Cerebellar cortex (tissue), 1 donor: ENCODE data around the gene OR6S1.
"Not testable (repeated sequence)": the region's sequence is repeated elsewhere in the genome, so short reads cannot be mapped to it uniquely, and the experiment has no call there.

Experiments used
- DNase-seq: peaks from one replicate; pipeline ENCODE4 v3.0.0-alpha.2; 2015; ENCODE audit warnings: low spot score

OR6S1 gene

DNA sequence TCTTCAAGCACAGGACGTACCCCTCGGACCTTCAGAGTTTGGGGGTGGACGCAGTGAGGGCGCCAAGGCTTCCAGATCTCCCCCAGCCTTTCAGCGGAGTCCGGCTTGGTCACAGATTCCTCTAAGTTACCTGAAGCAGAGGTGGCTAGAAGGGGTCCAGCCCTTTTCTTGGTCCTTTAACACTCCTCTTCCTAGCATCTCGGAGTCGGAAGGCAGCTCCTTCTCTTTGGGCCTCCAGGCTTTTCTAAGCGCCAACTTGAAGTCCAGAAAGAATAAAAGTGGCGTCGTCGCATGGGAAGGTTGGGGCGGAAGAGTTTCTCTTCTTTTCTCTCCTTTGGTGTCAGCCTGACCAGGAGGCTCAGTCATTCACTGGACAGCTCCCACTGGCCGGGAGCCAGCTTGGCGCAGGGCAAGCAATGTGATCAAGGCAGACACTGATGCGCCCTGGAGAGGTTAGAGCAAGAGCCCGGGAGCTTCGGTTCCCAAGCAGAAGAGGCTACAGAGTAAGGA lies 9.6 kb downstream of the OR6S1 start:
- peak; percentile 73 for DNase-seq

DNA sequence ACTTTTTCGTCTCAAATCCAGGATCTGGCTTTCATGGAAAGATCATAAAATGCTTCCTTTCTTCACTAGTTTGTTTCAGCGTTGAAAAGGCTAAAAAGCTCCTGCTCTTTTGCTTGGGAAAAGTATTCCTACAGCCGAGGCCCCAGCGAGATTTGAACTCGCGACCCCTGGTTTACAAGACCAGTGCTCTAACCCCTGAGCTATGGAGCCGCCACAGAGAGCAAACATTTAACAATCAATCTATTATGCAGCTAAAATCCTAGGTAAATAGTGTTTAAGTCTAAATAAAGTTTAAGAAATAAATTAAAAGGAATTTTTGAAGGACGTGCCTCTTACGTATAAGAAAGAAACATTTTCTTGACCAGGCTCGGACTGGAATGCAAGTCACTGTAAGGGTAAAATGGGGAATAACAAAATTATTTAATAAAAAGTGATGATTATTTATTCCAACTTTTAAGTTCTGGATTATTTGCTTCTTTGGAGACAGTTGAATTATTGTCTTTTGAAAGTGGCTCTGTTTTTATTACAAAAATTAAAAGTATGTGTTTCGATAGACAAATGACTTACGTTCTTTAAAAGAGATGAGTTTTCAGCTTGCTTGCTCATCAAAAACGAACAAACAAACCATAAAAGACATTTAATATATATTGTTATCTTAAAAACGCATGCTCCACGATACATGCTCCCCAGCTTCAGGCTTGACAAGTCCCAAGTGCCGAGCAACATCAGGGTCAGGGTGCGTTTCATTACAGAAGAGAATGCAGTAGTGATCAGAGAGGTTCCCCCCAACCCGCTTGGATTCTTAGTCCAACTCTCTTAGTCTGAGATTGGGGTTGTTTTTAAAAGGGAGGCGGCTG lies 10.2 kb downstream of the OR6S1 start:
- peak; percentile 70 for DNase-seq

DNA sequence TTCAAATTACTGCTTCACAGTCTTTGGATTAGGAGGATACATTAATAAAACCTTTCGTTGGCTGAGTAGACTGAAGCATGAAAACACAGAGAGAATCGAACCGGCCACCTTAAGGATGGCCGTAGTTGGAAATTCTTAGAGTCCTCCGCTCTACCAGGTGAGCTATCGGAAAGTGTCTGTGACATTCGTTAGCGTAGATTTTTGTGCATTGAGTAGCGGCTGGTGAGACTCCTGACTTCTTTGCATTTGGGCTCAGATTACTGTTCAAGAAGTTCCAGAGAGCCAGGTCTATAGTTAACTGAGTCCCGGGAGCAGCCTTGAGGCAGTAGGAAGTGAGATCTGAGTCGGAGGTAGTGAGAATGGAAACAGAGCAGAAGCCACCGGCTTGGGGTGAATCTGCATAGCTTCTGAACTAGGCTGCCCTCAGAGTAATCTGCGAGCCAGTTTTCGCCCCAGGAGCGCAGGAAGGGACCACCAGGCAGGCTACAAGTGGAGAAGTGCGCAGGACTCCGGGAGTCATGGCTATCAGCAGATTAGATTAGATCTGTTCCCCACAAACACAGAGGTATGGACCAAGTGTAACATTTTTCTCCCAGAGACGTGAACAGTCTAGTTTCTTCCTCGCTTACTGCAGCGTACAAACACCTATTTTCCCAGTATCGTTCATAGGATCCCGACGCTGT lies 11.0 kb downstream of the OR6S1 start:
- peak; percentile 82 for DNase-seq

DNA sequence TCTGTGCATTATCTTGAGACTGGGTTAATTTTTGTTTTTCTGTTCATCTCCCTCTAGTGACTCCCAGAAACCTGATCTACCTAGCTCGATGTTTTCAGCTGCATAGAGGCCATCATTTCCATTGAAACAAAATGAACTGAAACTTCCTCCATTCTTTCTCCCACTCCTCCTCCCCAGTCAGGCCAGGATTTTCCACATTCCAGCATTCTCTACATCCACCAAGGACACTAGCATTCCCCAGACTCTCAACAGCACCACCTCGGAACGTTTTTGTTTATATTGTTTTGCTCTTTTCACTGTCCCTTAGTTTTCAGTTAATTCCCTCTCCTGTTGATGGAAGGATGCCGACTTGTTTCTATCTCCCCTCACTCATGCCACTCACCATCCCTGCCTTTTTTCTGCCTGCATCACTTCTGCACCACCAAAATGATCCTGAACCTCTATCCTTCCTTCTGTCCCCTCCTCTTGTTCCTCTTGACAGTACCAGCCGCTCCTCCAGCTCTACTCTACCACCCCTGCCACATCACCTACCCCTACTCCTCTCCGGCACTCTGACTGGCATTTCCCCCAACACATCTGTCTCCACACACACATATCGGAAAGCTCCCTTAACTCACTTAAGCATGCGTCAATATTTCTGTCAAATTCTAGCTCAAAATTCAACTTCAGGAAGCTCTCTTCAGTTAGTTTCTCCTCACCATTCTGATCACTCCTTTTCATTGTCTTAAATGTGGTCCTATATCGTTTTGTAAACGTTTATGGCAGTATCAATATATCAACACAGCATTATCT lies 13.2 kb downstream of the OR6S1 start:
- DNase-seq = no peak

DNA sequence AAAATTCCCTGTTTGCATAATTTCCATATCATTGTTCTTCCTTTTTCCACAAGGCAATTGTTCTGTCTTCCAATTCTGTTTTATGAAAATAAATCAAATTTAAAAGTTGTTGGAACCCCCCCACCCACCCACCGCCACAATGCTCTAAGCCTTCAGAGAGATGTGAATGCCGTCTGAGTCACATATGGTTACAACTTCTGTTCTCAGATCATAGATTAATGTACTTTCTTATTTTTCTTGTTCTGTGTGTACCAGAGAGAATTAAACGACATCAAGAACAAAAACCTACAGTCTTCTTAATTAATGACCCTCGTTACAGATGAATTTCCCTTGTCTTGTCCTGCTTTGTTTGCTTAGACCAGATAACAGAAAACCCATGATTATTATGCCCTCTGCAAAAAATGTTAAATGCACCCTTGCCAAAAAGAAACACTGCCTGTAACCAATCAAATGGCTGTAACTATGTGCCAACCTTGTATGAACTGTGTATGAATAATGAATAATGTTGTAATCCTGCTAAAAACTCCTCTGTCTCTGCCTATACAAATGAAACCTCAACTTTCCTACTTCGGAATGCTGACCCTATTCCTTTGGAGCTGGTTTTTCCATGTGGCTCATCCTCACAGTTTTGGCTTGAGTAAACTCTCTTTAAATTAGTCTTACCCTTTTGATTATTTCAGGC lies 14.0 kb downstream of the OR6S1 start:
- DNase-seq = no peak

DNA sequence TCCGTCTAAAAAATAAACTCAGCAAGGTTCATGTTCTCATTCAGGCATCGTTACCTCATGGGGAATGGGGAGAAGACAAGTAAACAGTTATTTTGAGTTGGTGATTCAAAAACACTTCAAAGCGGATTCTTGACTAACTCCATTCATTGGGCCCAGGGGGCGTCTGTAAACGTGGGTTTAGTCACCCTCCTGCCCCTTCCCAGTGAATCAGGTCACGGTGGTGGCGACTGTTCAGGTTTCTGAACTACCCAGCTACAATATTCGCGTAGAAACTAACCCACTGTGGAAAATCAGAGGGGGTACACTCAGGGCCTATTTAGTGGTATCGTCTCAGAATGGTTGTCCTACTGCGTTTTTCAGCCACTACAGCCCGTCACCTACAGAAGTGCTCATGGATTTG lies 15.2 kb downstream of the OR6S1 start:
- DNase-seq = no peak

DNA sequence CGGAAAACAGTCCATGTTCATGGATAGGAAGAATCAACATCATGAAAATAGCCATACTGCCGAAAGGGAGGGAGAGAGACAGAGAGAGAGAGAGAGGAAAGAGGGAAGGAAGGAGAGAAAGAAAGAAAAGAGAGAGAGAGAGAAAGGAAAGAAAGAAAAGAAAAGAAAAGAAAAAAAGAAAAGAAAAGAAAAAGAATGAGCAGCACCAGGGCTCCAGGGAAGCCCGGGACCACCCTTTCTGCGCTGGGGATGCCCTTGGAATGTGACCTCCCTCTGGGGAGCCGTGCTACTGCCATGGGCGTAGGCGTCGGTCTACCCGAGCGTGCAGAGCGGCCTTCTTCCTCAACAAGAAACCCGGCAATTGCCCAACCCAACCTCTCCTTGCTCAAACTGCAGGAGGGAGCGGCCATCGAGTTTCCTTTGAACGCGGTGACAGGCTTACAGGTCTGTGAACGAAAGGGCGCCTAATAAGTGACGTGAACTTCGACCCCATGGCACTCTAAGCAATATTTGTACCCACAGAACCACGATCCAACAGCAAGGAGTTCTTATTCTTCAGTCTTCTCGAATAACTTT lies 16.9 kb downstream of the OR6S1 start:
- peak; percentile 53 for DNase-seq

DNA sequence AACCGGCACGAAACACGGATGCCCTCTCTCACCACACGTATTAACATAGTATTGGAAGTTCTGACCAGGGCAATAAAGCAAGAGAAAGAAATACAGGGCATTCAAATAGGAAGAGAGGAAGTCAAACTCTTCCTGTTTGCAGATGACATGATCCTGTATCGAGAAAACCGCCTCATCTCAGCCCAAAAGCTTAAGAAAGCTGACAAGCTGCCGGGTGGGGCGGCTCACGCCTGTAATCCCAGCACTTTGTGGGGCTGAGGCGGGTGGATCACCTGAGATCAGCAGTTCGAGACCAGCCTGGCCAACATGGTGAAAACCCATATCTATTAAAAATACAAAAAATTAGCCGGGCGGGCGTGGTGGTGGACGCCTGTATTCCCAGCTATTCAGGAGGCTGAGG lies 17.7 kb downstream of the OR6S1 start:
- no peak for DNase-seq

DNA sequence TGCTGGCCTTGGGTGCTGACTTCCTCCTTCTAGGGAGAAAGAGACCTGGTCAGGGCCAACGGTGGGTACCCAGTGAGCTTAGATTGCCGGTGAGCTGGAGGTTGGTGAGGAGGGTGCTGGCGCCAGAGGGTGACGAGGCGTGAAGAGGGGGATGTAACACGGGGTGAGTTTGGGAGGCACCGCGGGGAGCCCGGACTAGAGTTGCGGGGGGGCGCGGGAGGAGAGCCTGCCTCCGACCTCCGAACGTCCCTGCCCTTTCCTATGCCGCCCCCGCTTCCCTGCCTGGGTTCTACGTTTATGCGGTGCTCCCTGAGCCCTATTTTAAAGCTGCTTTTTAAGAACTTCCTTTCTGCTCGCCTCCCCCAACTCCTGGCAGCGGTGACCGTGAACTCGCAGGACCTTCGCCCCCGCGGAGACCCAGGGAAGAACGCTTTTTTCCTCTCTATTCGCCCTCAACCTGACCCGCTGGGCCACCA lies 18.6 kb downstream of the OR6S1 start:
- DNase-seq = no peak

DNA sequence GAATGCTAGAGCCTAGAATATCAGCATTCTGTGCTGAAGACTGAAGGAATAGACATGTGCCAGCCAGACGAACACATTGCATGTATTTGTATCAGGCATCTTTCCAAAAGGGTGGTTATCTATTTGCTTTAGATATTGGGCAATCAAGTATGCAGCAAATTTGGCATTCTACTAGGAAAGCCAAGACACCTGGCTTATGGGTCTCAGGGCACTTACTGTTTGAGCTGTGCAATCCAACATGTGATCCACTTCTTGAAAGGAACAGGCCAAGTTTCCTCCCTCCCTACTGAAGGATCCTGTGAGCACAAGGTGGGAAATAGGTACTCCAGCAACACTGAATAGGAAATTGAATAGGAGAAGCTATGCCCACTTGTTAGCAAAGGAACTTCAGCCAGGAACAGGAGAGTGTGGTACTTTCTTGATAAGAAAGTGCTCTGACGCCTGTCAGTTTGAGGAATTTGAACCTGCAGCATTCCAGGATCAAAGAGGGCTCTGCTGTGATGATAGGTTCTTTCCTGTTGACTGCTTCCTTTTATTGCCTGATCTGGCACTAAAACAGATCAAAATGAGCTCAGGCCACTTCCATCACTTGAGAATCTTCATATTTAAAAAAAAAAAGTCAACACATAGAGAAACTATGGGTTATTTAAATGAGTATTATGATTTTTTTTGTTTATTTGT lies 20.6 kb downstream of the OR6S1 start:
- DNase-seq = no peak

DNA sequence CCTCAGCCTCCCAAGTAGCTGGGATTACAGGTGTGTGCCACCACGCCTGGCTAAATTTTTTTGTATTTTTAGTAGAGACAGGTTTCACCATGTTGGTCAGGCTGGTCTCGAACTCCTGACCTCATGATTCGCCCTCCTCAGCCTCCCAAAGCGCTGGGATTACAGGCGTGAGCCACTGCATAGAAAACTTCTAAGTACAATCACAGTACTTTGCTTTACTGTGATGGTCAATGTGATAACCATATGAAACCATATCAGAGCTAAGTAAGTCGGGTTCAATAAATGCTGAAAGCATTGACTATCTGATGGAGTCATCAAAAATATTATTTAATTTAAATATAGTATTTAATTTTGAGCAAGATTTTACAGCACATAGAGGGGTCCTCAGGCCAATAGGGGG lies 21.8 kb downstream of the OR6S1 start:
- not testable (repeated sequence) for DNase-seq

DNA sequence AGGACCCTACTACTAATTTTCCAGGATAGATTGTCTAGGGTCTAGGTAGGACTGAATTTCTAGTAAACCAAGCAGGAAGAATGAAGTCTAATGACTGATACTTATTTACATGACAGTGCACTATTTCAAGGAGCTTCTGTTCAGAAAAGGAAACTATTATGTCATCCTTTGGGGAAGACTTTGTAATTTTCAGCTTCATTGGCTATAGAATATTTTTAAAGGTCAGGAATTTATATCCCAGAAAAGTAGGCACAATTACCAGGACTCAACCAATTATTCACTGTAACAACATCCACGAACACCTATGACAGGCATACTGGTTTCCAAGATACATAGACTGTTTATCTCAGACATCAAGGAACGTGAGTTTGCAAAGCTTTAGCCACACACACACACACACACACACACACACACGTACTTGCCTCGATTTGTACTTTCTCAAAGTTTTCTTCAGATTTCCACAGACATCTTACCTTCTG lies 23.2 kb downstream of the OR6S1 start:
- no peak for DNase-seq

DNA sequence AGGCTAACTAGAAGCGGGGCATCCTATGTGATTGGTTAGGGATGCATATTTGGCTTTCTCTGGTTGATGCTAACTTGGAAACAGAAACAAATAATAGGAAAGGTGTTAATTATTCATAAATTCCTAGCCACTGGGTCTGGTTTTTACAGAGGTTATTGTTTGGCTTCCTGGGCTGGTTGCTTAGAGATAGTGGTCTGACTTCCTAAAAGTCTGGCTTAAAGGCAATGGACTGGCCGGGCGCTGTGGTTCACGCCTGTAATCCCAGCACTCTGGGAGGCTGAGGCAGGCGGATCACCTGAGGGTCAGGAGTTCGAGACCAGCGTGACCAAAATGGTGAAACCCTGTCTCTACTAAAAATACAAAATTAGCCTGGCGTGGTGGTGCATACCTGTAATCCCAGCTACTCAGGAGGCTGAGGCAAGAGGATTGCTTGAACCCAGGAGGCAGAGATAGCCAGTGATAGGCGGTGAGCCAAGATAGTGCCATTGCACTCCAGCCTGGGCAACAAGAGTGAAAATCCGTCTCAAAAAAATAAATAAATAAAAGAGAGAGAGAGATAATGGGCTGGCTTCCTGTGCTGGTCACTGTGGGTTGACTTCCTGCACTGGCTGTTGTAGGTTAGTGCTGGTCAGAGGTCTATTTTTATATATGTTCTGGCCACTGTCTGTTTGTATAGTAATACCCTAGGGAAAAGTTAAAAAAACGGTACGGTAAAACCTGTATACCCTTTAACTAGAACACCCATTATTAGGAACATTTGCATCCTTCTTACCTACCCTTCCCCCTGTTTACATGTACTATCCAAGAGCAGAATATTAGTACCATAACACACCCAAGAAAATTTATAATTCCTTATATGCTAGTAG lies 24.1 kb downstream of the OR6S1 start:
- no peak for DNase-seq

DNA sequence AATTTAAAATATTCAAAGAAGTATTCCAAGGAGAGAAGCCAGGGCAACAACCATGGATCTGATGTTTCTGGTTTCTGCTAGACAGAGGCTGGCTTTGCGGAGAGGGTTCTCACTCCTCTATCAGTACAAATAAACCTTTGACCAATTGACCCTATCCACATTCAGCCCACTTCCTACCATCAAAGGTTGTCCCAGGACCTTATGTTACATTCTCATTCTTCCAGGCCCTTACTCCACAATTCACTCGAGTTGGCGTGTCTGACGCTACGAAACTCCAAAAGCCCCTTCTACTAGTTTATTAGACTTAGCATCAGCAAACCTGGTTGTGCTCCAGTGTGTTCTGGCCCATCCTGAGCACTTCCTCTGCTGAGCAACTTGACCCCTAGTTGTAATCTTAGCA lies 25.5 kb downstream of the OR6S1 start:
- DNase-seq = no peak

DNA sequence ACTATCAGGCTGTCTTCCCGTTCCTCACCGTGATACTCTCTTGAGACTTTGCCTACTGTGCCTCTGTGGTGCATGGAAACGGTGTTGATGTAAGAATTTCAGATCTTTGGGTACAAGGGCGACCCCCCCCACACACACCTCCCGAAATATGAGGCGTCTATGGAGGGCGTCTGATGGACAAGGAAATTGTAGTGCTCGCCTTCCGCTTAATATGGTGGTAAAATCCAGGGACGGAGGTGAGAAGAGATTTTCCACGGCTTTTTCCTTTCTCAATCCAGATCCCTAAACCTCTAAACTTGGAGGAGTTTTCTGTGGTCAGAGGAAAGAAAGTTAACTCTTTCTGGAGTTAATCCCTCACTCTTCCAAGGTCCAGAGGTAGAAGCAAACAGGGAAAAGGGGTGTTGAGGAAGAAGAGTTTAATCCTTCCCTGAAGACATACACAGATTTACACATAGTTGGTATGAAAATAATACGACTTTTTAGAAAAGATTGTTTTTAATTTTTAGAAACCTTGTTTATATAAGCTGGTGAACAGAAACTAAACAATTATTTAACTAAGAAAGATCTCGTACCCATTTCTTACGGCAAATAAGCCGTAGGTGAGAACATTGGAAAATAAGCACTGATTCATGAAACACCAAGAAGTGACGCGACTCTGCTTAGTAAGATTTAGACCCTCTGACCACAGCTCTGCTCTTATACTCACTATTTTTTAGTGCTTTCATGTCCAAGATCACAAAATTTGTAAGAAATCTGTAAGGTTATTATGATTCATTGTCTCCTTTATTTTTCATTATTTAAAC lies 27.3 kb downstream of the OR6S1 start:
- DNase-seq = no peak

DNA sequence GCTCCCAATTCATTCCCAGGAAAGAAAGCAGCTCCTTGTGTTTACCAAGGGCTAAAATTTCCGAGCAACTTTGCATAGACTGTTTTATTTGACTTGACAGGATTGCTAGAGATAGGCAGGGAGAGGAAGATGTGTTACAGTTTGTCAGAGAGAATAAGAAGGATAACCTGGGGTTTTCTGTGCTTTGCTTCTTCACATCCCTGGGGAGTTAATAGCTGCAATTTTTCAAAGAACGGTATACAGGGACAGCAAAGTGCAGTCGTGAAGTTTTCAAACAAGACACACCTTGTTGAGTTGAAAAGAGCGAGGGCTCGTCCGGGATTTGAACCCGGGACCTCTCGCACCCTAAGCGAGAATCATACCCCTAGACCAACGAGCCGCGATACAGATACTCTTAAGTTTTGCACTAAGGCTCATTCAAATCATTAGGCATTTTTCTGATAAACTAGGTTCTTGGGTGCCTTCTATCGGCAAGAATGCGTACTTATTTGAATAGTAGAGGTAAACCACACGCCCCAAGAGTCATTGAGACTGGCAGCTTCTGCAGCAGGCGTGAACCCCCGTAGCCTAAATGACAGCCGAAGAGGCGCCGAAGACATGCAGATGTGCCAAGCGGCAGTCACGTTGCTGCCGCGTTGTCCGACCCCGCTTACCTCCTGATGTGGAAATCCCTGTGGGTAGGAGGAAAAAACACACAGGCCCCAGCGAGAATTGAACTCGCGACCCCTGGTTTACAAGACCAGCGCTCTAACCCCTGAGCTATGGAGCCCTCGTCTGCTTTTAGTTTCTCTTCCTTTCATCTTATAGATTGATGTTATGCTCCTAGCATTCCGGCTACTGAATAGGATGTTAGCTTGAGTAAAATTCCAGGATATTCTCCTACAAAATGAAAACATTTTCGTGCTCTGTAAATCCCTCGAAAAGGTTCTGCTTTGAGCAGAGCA lies 28.1 kb downstream of the OR6S1 start:
- peak; percentile 97 for DNase-seq

DNA sequence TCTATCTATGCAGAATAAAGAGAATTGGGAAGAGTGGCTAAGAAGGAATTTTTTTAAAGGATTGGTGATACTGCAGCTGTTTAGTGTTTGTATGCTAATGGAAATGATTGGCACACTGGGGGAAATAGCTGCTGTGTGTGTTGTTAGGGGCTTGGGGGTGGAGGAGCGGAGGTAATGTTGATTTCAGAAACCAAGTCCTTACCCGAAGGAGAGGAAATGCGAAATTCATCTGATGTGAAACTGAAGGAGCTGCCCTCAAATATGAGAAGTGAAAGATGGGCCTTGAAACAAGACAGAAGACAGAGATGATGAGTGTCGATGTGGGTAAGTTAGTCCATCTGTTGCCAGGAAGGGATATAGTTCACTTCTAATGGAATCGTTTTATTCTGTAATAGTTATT lies 29.1 kb downstream of the OR6S1 start:
- DNase-seq = no peak

DNA sequence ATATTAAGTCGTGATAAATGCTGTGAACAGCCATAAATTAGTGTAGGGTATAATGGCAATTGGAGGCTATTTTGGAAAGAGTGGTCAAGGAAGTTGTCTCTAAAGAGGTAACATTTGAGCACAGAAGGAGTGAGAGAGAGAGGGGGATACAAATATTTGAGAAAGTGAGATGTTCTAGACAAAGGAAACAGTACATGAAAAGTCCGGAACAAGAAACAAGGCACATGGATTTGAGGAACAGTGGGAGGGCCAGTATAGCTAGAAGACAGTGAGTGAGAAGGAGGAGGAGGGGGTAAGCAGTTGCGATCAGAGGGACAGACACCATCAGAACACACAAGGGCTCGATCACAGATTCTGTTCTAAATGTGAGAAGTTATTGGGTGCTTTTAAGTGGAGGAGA lies 30.2 kb downstream of the OR6S1 start:
- no peak for DNase-seq
